Stimulated activated naive CD8-positive, alpha-beta T cell treated with anti-CD3 and anti-CD28 coated beads, Interleukin-15, amount 100 ng/mL, for 72 hours (primary cell): Measurements from ENCODE around the gene TMEM139.

ENCODE experiments used
- ATAC-seq: fragments of 150-1000 bp; cut with Tn5 transposase; 2 replicates; pipeline ENCODE4 v1.10.0; 2021; ENCODE audit warnings: mild to moderate bottlenecking, moderate library complexity
- DNase-seq, 2 donors: peaks; one replicate each; pipeline ENCODE4 v3.0.0; 2021 to 2022
- H3K27ac Mint-ChIP-seq, 2 donors: one replicate each; pipeline ENCODE4 v1.8.0; 2022; ENCODE audit warnings: mild to moderate bottlenecking in 2 of 2, mixed read lengths in 2 of 2, moderate library complexity in 2 of 2
- H3K27me3 Mint-ChIP-seq: one replicate; pipeline ENCODE4 v1.8.0; 2022; ENCODE audit warnings: mixed read lengths
- H3K4me1 Mint-ChIP-seq: one replicate; pipeline ENCODE4 v1.8.0; 2022; ENCODE audit warnings: mild to moderate bottlenecking, mixed read lengths
- H3K4me3 Mint-ChIP-seq, 2 donors: one replicate each; pipeline ENCODE4 v1.8.0; 2022; ENCODE audit warnings: mild to moderate bottlenecking in 2 of 2, mixed read lengths in 2 of 2, moderate library complexity in 1 of 2
- H3K9me3 Mint-ChIP-seq, 2 donors: one replicate each; pipeline ENCODE4 v1.8.0; 2022; ENCODE audit warnings: mixed read lengths in 2 of 2

Gene TMEM139

DNA sequence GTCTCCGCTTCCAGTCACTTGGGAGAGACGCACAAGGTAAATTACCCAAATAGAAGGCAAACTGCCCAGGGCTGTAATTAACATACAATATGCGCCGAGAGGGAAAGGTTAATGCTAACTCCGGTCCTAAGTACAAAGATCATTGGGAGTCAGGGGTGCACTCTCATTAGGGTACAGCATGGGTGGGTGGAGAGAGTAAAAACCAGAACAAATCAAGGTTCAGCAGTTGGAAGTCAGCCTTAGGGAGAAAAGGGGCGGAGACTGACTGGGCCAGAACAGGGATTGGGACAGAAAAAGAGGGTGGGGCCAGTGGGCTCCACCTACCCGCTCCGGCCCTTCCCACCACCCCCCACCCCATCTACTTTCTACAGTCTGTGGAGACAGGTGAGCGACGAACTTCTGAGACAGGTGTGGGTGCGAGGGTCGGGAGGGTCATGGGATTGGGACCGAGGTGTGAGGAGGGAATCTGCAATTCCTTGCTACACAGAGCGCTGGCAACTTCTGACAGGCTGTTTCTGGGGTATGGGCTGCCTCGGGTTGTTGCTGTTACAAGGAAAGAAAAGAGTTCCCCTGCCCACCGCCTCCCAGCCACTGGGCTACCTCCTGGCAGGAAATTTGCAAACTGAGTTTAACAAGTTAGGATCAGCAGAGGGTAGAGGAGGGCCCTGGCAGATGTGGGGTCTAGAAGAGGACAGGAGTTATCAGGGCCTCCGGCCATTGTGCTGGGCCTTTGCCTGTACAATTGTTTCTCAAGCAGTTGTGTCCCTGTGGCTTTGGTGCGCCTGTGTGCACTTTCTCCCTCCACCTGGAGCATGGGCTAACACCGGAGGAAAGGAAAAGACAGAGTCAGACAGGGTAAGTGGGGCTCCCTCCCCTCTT lies at the start of gene TMEM139:
Gene TMEM139 (plus strand): TSS at position 368 of the 879 bp plus-strand sequence. CDS start 1,000 bp downstream, outside the sequence.
- H3K27me3 Mint-ChIP-seq = no peaks in the 10 kb centered on the region
- no peak for DNase-seq
- no peak for ATAC-seq
- peaks cover 4 to 5% of the 10 kb centered on the region in 2 donors for H3K9me3 Mint-ChIP-seq
- peak within 1 kb of the TSS in 1 of 2 donors; percentile 83 for H3K27ac Mint-ChIP-seq
- peak within 1 kb of the TSS; percentile 27 to 39 for H3K4me3 Mint-ChIP-seq
- peaks cover 58% of the 10 kb centered on the region for H3K4me1 Mint-ChIP-seq

DNA sequence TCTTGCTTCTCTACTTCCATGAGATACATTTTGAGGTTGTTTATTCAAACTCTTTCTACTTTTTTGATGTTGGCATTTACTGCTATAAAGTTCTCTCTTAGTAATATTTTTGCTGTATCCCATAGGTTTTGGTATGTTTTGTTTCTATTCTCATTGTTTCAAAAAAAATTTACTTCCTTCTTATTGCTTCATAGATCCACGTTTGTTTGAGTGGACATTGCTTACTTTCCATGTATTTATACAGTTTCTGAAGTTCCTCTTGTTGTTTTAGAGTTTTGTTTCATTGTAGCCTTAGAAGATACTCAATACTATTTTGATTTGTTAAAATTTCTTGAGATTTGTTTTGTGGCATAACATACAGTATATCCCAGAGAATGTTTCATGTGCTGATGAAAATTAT lies 49.2 kb upstream of the TMEM139 start:
- Mint-ChIP-seq H3K4me1 (peaks cover 4% of the 10 kb centered on the region), H3K4me3 (no peak overlapping the region)

DNA sequence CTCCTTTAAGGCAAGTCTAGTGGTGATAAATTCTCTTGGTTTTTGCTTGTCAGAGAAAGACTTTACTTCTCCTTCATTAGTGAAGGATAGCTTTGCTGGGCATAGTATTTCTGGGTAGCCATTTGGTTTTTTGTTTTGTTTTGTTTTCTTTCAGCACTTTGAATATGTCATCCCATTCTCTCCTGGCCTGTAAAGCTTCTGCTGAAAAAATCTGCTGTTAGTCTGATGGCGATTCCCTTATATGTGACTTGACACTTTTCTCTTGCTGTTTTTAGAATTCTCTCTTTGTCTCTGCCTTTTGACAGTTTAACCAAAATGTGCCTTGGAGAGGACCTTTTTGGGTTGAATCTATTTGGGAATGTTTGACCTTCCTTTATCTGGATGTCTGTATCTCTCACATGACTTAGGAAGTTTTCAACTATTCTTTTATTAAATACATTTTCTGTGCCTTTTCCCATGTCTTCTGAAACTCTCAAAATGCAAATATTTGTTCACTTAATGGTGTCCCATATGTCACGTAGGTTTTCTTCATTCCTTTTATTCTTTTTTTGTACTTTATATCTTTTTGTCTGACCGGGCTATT lies 48.3 kb upstream of the TMEM139 start:
- Mint-ChIP-seq H3K9me3 (peaks cover 23 to 28% of the 10 kb centered on the region in 2 donors), H3K27me3 (peaks cover 14% of the 10 kb centered on the region), H3K4me1 (peaks cover 13% of the 10 kb centered on the region), H3K27ac (no peak overlapping the region), H3K4me3 (no peak overlapping the region)
- no peak for ATAC-seq
- DNase-seq = no peak

More for the DNA sequence above, 49.2 kb upstream of the TMEM139 start:
- DNase-seq (no peak), ATAC-seq (no peak)
- no peak overlapping the region for H3K27ac Mint-ChIP-seq
- peaks cover 14% of the 10 kb centered on the region for H3K27me3 Mint-ChIP-seq
- H3K9me3 Mint-ChIP-seq = peaks cover 23 to 28% of the 10 kb centered on the region in 2 donors

DNA sequence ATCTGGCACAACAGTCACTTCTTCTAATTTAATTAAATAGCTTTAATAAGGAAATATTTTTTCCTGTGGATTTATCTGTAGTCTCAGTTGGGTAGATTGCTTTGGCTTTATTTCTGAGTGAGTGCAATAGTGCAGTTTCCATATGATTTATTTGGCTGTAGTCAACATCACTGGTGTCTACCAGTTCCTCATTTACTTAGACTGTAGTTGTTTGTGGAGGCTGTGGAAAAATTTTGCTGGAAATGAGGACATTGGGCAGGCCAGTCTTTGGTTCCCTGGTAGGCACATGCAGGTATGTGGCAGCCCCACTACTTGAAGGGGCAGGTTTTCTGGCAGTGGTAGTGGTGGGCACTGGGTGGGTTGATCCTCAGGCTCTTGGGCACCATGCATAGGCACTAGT lies 47.4 kb upstream of the TMEM139 start:
- peaks cover 23 to 28% of the 10 kb centered on the region in 2 donors for H3K9me3 Mint-ChIP-seq
- ATAC-seq (no peak), DNase-seq (no peak)
- peaks cover 15% of the 10 kb centered on the region for H3K4me1 Mint-ChIP-seq
- H3K27ac Mint-ChIP-seq = no peak overlapping the region
- peaks cover 14% of the 10 kb centered on the region for H3K27me3 Mint-ChIP-seq
- H3K4me3 Mint-ChIP-seq = no peak overlapping the region

DNA sequence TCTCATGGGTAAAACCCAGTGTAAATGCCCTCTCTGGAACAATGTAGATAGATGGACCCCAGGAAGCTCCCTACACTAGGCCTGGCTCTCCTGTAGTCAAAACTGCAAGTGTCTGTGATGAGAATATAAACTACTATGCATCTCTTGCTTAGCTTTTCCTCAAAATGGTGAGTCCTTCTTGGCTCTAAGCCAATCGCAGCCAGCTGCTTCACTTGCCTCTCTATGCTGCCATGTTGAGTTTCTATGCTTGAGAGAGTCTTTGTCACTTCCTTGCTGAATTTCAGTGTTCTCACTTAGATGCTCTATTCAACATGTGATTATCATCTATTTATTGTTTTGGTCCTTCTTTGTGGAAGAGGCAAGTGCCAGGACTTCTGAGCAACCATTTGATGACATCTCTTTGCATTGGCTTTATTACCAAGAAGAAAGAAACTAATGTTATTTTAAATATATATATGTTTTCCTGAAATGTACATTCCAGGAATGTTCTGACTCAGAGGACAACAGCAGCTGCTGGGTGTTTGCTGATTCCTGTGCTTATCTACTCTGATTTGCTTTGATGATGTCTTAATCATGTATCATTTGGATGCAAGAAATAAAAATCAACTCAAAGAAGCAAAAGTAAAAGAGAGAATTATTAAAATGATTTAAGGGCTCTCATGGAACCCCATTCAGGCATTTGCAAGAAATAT lies 46.3 kb upstream of the TMEM139 start:
- Mint-ChIP-seq H3K27ac (no peak overlapping the region), H3K4me1 (peaks cover 15% of the 10 kb centered on the region), H3K4me3 (no peak overlapping the region), H3K9me3 (peaks cover 23 to 28% of the 10 kb centered on the region in 2 donors), H3K27me3 (peaks cover 14% of the 10 kb centered on the region)
- ATAC-seq = no peak
- DNase-seq = no peak

DNA sequence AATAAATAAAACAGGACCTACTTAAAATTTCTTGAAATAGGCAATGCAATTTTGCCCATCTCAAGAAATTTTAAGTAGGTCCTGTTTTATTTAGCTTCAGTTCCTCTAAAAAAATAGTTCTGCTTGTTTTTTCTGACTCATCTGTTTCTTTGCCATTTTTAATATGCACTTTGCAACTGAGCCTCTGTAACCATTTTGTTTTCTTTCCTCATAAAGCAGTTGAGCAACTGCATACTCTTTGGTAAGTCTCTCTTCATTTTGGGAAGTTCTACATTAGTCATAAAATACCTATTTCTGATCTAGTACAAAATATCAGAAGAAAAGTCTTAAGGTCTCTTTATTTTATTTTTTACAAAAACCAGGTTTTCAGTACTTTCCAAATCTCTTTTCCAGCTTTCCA lies 44.9 kb upstream of the TMEM139 start:
- Mint-ChIP-seq H3K9me3 (peaks cover 23 to 28% of the 10 kb centered on the region in 2 donors), H3K4me3 (no peak overlapping the region), H3K27me3 (peaks cover 14% of the 10 kb centered on the region), H3K4me1 (peaks cover 28% of the 10 kb centered on the region), H3K27ac (no peak overlapping the region)
- ATAC-seq (no peak), DNase-seq (no peak)

DNA sequence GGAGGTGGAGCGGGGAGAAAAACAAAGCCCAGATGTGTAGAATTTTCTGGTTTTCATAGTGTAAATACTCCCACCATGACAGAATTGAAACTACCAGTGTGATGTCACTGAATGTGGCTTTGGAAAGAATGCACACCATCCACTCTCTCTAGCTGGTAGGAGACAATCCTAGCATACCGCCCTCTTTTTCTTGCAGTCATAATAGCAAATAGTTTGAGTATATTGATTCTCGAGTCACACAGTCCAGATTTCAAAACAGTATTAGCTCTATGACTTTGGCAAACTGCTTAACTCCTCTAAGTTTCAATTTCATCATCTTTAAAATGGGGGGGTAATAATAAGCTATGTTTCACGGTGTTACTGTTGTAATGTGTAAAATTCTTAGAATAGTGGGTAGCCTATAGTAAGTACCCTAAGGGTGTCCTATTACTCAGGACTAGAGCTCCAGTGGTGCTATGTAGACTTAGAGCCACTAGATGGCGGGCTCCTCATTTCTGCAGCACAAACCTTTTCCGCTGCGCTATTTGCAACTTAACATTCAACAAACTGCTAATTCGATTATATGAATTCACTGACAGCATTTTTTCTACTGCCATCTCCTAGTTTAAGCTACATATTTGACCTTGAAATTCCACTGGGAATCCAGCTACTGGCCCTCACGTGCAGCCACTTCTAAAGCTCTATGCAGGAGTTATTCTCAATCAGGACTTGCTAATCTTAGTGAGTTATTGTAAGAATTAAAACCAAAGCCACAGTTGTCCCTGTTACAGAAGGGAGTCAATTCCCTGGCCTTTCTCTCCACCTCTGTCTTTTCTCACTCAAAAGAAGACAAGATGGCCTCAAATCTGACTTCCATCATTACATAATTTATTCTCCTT lies 44.2 kb upstream of the TMEM139 start:
- DNase-seq (peak; percentile 60 to 75), ATAC-seq (peak; percentile 88)
- H3K27me3 Mint-ChIP-seq = peaks cover 14% of the 10 kb centered on the region
- H3K4me3 Mint-ChIP-seq = peak overlapping the region; percentile 12 to 14
- peaks cover 35% of the 10 kb centered on the region for H3K4me1 Mint-ChIP-seq
- H3K9me3 Mint-ChIP-seq = peaks cover 19 to 23% of the 10 kb centered on the region in 2 donors
- H3K27ac Mint-ChIP-seq = no peak overlapping the region

DNA sequence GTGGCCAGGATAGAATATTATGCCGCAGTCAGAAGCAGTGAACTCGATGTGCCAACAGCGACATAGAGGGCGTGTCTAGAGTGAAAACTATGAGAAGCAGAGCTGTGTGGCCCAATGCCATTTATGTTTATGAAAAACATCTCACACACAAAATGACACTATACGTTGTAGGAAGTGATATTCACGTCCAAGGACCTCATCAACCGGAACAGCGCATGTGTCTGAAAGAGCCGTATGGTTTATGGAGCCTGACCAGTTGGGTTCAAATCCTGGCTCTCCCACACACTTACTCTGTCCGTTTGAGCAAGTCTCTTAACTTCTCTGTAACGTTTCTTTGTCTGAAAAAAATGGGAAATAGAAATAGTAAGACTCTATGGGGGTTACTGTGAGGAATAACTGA lies 42.5 kb upstream of the TMEM139 start:
- no peak overlapping the region for H3K4me3 Mint-ChIP-seq
- DNase-seq (no peak), ATAC-seq (no peak)
- no peak overlapping the region for H3K27ac Mint-ChIP-seq
- H3K9me3 Mint-ChIP-seq = peaks cover 6 to 8% of the 10 kb centered on the region in 2 donors
- peaks cover 53% of the 10 kb centered on the region for H3K4me1 Mint-ChIP-seq
- no peaks in the 10 kb centered on the region for H3K27me3 Mint-ChIP-seq

DNA sequence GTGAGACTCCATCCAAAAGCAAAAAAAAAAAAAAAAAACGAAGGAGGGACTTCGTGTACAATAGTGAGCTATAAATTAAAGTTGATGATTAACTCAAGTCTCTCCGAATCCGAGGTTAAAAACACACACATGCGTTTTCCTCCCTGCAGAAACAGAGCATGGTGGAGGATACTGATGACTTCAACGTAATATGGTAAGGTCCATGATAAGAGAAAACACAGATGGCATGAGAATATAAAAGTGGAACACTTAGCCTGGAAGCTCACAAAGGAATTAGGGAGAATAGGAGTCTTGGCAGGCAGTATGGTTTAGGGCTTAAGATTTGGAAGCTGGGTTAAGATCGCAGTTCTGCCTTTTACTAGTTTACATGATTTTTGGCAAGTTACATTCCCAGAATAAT lies 41.6 kb upstream of the TMEM139 start:
- H3K4me1 Mint-ChIP-seq = peaks cover 58% of the 10 kb centered on the region
- peaks cover 0 to 5% of the 10 kb centered on the region in 2 donors for H3K9me3 Mint-ChIP-seq
- no peaks in the 10 kb centered on the region for H3K27me3 Mint-ChIP-seq
- no peak for DNase-seq
- no peak overlapping the region for H3K27ac Mint-ChIP-seq
- ATAC-seq = no peak
- no peak overlapping the region for H3K4me3 Mint-ChIP-seq

DNA sequence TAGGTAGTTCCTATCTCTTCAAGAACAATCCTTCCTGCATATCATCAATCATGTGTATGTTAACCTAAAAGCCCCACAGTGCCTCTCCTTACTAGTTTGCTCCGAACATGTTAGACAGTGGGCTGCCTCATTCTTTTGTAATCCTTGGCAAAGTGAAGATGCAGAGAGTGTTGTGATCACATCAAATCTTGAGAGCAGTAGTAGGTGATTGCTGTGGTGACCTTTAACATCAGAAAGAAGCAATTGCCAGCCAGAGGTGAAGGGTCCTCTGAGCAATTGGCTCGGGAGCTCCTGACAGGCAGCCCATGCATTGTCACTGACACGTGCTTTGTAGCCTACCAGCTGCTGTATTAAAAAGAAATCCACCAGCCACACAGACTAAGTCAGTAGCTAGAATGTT lies 41.1 kb upstream of the TMEM139 start:
- H3K27me3 Mint-ChIP-seq = no peaks in the 10 kb centered on the region
- peaks cover 0 to 5% of the 10 kb centered on the region in 2 donors for H3K9me3 Mint-ChIP-seq
- H3K4me1 Mint-ChIP-seq = peaks cover 63% of the 10 kb centered on the region
- ATAC-seq (no peak), DNase-seq (no peak)
- H3K4me3 Mint-ChIP-seq = no peak overlapping the region
- H3K27ac Mint-ChIP-seq = no peak overlapping the region

DNA sequence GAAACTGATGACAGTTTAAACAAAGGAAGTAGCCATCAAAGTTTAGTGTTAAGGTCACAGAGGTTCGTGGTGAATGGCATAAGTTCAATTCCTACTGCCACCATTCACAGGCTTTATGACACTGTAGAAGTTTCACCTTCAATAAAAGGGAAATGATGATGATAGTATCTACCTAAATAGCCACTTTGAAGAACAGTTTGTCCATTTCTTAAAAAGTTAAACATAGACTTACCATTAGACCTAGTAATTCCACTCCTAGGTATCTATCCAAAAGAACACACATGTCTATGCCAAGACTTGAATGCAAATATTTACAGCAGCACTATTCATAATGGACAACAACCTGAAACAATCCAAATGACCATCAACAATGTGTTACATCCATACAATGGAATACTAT lies 40.4 kb upstream of the TMEM139 start:
- no peak for ATAC-seq
- H3K27ac Mint-ChIP-seq = no peak overlapping the region
- H3K4me1 Mint-ChIP-seq = peaks cover 70% of the 10 kb centered on the region
- DNase-seq = no peak
- H3K4me3 Mint-ChIP-seq = no peak overlapping the region
- peaks cover 5% of the 10 kb centered on the region in 2 donors for H3K9me3 Mint-ChIP-seq
- no peaks in the 10 kb centered on the region for H3K27me3 Mint-ChIP-seq

DNA sequence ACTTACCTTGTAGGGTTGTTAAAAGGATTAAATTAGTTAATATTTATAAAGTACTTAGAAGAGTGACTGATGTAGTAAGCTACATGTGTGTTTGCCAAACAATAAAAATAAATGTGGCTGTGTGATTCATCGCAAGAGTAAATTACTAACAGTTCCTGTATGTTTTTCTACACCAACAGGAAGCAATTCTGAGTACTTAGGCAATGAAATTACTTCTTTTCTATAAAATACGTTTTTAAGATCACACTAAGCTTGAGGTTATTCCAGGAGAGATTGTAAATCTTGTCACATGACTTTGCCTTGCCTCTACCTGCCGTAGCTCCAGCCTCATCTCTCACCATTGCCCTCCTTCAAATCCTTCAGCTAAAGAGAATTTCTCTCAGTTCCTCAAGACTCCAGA lies 39.6 kb upstream of the TMEM139 start:
- H3K27me3 Mint-ChIP-seq = no peaks in the 10 kb centered on the region
- H3K9me3 Mint-ChIP-seq = peaks cover 5 to 13% of the 10 kb centered on the region in 2 donors
- ATAC-seq (peak; percentile 66), DNase-seq (no peak)
- peaks cover 78% of the 10 kb centered on the region for H3K4me1 Mint-ChIP-seq
- peak overlapping the region; percentile 49 to 59 for H3K27ac Mint-ChIP-seq
- peak overlapping the region; percentile 41 to 48 for H3K4me3 Mint-ChIP-seq

DNA sequence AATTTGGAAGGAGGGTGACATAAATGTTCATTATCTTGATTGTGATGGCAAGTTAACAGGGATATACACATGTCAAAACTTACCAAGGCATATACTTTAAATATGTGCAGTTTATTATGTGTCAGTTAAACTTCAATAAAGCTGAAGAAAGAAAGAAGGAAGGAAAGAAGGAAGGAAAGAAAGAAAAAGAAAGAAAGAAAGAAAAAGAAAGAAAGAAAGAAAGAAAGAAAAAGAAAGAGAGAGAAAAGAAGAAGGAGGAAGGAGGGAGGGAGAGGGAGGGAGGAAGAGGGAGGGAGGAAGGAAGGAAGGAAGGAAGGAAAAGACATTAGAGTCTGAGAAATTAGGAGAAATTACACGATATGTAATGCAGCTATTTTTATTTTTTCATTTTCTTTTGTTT lies 37.4 kb upstream of the TMEM139 start:
- no peak for ATAC-seq
- H3K4me1 Mint-ChIP-seq = peaks cover 86% of the 10 kb centered on the region
- no peak overlapping the region for H3K4me3 Mint-ChIP-seq
- H3K9me3 Mint-ChIP-seq = peaks cover 20 to 21% of the 10 kb centered on the region in 2 donors
- no peak for DNase-seq
- peak overlapping the region in 1 of 2 donors; percentile 69 for H3K27ac Mint-ChIP-seq
- no peaks in the 10 kb centered on the region for H3K27me3 Mint-ChIP-seq

DNA sequence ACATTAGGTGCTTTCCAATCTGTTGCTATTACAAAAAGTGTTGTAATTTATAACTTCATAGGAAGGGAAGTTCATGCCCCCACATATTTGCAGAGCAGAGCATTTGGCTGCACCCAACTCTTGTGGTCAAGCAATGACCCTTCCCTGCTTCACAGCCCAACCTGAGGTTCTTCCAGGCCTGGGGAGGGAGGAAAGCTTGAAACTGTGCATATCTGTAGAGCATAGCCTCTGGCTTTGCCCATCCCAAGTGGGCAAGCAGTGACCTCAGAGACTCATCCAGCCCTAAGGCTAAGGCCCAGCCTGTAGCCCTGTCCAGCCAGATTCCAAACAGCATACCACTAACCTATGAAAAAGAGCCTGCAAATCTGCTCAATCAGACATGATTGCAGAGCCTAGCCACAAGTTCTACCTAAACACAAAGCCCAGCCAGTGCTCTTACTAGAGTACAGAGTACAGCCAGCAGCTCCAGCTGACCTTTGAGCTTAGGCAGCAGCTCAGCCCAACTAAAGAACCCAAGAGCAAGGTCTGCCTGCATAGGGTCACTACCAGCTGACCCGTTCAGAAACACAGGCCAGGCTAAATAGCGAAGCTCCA lies 35.9 kb upstream of the TMEM139 start:
- DNase-seq (no peak), ATAC-seq (no peak)
- Mint-ChIP-seq H3K9me3 (peaks cover 29 to 31% of the 10 kb centered on the region in 2 donors), H3K27ac (no peak overlapping the region), H3K27me3 (no peaks in the 10 kb centered on the region), H3K4me1 (peaks cover 86% of the 10 kb centered on the region), H3K4me3 (peak overlapping the region in 1 of 2 donors; percentile 35)
